GM19463 (cell line): ENCODE results near the gene AKNA.
"Not testable (repeated sequence)": the region's sequence is repeated elsewhere in the genome, so short reads cannot be mapped to it uniquely, and the experiment has no call there.

ENCODE experiments used
- ATAC-seq: cut with Tn5 transposase; IDR thresholded peaks from one replicate; pipeline ENCODE4 v1.9.1; 2021; ENCODE audit warnings: mild to moderate bottlenecking, moderate library complexity; ENCODE audit not compliant: unreplicated experiment

AKNA gene

GRCh38 chr9:114324965-114325364 is 62.8 kb downstream of the AKNA start:
- ATAC-seq = not testable (repeated sequence)

GRCh38 chr9:114324492-114324891 is 63.3 kb downstream of the AKNA start:
- ATAC-seq = no peak

GRCh38 chr9:114323849-114324248 is 63.9 kb downstream of the AKNA start:
- ATAC-seq = not testable (repeated sequence)

GRCh38 chr9:114322831-114323531 is 64.8 kb downstream of the AKNA start, which contains the start of gene ORM1:
ORM1 (plus strand) TSS chr9:114323098; CDS start chr9:114323134, 36 bp downstream.
- ATAC-seq = not testable (repeated sequence)

GRCh38 chr9:114322160-114322818 is 65.5 kb downstream of the AKNA start:
- not testable (repeated sequence) for ATAC-seq

GRCh38 chr9:114321759-114322158 is 66.0 kb downstream of the AKNA start:
- ATAC-seq = no peak

GRCh38 chr9:114320710-114321109 is 67.1 kb downstream of the AKNA start:
- ATAC-seq = not testable (repeated sequence)

- ATAC-seq = no peak
These were observed 68.6 kb downstream of the AKNA start for GRCh38 chr9:114319147-114319546.

GRCh38 chr9:114318416-114318815 is 69.4 kb downstream of the AKNA start:
- no peak for ATAC-seq

- no peak for ATAC-seq
These were observed 70.0 kb downstream of the AKNA start for GRCh38 chr9:114317665-114318357.

- ATAC-seq = no peak
These were observed 71.1 kb downstream of the AKNA start for GRCh38 chr9:114316605-114317230.

- ATAC-seq = no peak
These were observed 71.9 kb downstream of the AKNA start for GRCh38 chr9:114315723-114316363.

GRCh38 chr9:114314881-114315722 is 72.7 kb downstream of the AKNA start:
- ATAC-seq = no peak

- no peak for ATAC-seq
These were observed 73.4 kb downstream of the AKNA start for GRCh38 chr9:114314256-114314867.

- no peak for ATAC-seq
These were observed 74.6 kb downstream of the AKNA start for GRCh38 chr9:114313186-114313585.

- no peak for ATAC-seq
These were observed 75.3 kb downstream of the AKNA start for GRCh38 chr9:114312513-114312875.

- ATAC-seq = no peak
These were observed 75.9 kb downstream of the AKNA start for GRCh38 chr9:114311571-114312512.
